22Rv1 (cell line): ENCODE measurements around the gene CEND1.

Experiments
- ZFX ChIP-seq: fragments of 450-650 bp; IDR thresholded peaks from 2 replicates; pipeline ENCODE4 v1.6.1; 2017; ENCODE audit warnings: antibody characterized with exemption, borderline replicate concordance
- TF ChIP-seq, protein P1 (sequence below): fragments of 450-650 bp; IDR thresholded peaks from 2 replicates; pipeline ENCODE4 v1.5.1; 2017; ENCODE audit warnings: mild to moderate bottlenecking

DNA sequence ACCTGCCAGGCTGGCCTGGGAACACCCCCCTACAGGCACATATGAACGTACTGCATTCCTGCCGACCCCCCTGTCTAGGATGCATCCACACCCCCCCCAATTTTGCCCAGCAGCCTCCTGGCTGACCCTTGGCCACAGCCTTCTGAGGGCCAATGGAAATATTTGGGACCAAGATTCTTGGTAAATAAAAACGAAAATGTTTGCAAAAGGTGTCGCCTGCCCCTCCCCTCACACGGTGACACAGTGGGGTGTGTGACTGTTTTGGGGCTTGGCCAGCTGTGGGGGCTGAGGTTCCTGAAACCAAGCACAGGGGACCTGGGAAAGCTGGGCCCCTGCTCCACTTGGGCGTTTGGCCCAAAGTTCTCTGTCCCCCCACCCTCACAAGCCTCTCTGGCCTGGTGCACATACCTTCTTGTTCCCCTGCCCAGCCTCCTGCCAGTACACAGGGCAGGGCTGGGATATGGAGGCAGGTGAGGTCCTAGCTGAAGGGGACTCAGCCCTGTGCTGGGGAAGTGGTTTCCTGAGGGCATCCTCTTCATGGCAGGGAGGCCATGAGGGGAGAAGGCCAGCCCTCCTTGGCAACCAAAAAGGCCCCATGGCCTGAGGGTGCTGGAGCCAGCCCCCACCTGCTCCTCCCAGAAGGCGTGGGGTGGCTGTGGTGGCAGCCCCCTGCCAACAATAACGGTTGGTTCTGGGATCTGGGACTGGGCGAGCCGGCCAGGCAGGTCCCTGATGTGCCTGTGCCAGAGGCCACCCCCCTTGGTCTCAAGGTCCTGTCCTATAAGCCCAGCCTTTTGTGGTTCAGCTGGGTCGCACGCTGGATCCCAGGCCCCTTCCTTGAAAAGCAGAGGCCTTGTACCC, 35.7 kb upstream of the CEND1 start:
- TF ChIP-seq, protein P1, sequence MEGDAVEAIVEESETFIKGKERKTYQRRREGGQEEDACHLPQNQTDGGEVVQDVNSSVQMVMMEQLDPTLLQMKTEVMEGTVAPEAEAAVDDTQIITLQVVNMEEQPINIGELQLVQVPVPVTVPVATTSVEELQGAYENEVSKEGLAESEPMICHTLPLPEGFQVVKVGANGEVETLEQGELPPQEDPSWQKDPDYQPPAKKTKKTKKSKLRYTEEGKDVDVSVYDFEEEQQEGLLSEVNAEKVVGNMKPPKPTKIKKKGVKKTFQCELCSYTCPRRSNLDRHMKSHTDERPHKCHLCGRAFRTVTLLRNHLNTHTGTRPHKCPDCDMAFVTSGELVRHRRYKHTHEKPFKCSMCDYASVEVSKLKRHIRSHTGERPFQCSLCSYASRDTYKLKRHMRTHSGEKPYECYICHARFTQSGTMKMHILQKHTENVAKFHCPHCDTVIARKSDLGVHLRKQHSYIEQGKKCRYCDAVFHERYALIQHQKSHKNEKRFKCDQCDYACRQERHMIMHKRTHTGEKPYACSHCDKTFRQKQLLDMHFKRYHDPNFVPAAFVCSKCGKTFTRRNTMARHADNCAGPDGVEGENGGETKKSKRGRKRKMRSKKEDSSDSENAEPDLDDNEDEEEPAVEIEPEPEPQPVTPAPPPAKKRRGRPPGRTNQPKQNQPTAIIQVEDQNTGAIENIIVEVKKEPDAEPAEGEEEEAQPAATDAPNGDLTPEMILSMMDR, result no peak
- TF ChIP-seq ZFX, result no peak
